ENCODE results near the gene FHOD3. TPM values are rescaled to one million over a fixed set of nuclear protein-coding genes. Genes with fewer than 3 reads are reported as not detected.

The FHOD3 gene
- polyA plus RNA-seq, 2 of the 4 experiments (the other 2 are of a cell fraction), result 2.5 to 3.6 TPM

- CTCF ChIA-PET, result no interaction called here
- no peak overlapping the region for H3K27ac ChIP-seq
- POLR2A ChIA-PET, result no interaction called here
- H3K9me3 ChIP-seq, result no peaks in the 10 kb centered on the region
- H3K4me3 ChIP-seq, result no peak overlapping the region
- WGBS (ENCODE audit: missing lambda C conversion rate), result 54% methylated on average over 6 of the region's 6 CpGs
- H3K4me2 ChIP-seq, result no peak overlapping the region
- DNase-seq (ENCODE audit: low read depth in 1 of 2, low spot score in 1 of 2), result no peak
- no peak for FAIRE-seq
- H3K4me1 ChIP-seq, result no peaks in the 10 kb centered on the region
- no peak for ATAC-seq
- TF ChIP-seq HOXA7 (CRISPR knock-in tag; IDR thresholded peaks at IDR 0.05) (no peak), ZFP36 (IDR thresholded peaks at IDR 0.05; ENCODE audit: borderline replicate concordance, partially characterized antibody) (no peak), MAX (IDR thresholded peaks at IDR 0.05) (no peak), EP300 (IDR thresholded peaks at IDR 0.05) (no peak)
Observed at GRCh38 chr18:36650906-36651305, 353.4 kb downstream of the FHOD3 start.

- ATAC-seq (no peak), DNase-seq (ENCODE audit: low read depth in 1 of 2, low spot score in 1 of 2) (no peak), FAIRE-seq (no peak)
- 45% methylated on average over 7 of the region's 10 CpGs for WGBS (ENCODE audit: missing lambda C conversion rate)
- H3K9me3 ChIP-seq, result no peaks in the 10 kb centered on the region
- no peaks in the 10 kb centered on the region for H3K4me1 ChIP-seq
- no peak overlapping the region for H3K4me3 ChIP-seq
- H3K27ac ChIP-seq, result no peak overlapping the region
- CTCF ChIA-PET, result interaction anchor here (0.6 kb wide), 1 partner anchor 207 kb away, joined by 3 read pairs; no protein-coding TSS in a partner anchor
- POLR2A ChIA-PET, result no interaction called here
- TF ChIP-seq POLR2A (IDR thresholded peaks at IDR 0.05; ENCODE audit: low read length), result no peak
- no peak for TF ChIP-seq CEBPB (IDR thresholded peaks at IDR 0.05)
- TF ChIP-seq JUN (IDR thresholded peaks at IDR 0.05), result no peak
- TF ChIP-seq ZNF302 (CRISPR knock-in tag; IDR thresholded peaks at IDR 0.05), result no peak
- no peak for TF ChIP-seq FOXS1 (CRISPR knock-in tag; IDR thresholded peaks at IDR 0.05)
- TF ChIP-seq CHD2 (IDR thresholded peaks at IDR 0.05; ENCODE audit: low read length, partially characterized antibody), result no peak
- TF ChIP-seq EHMT2 (IDR thresholded peaks at IDR 0.05; ENCODE audit: low read depth), result no peak
- no peak for TF ChIP-seq POLR2AphosphoS2 (conservative IDR thresholded peaks at IDR 0.05; ENCODE audit: low read length)
- TF ChIP-seq SMC3 (IDR thresholded peaks at IDR 0.05), result no peak
- no peak for TF ChIP-seq RCOR1 (IDR thresholded peaks at IDR 0.05; ENCODE audit: low read depth, low read length)
- no peak for TF ChIP-seq SREBF2 (IDR thresholded peaks at IDR 0.05)
- TF ChIP-seq, protein P1, sequence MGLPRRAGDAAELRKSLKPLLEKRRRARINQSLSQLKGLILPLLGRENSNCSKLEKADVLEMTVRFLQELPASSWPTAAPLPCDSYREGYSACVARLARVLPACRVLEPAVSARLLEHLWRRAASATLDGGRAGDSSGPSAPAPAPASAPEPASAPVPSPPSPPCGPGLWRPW (IDR thresholded peaks at IDR 0.05), result no peak
- TF ChIP-seq MAZ (IDR thresholded peaks at IDR 0.05; ENCODE audit: borderline replicate concordance, low read depth, low read length), result no peak
- no peak for TF ChIP-seq HOXB13 (CRISPR knock-in tag; IDR thresholded peaks at IDR 0.05; ENCODE audit: low read depth)
- TF ChIP-seq KDM1A (IDR thresholded peaks at IDR 0.05; ENCODE audit: low read depth), result no peak
- TF ChIP-seq ZC3H11A (IDR thresholded peaks at IDR 0.05), result no peak
- TF ChIP-seq MAX (IDR thresholded peaks at IDR 0.05), result no peak
- TF ChIP-seq BCL3 (IDR thresholded peaks at IDR 0.05), result no peak
- no peak for TF ChIP-seq ESRRA (IDR thresholded peaks at IDR 0.05; ENCODE audit: borderline replicate concordance, low read length)
- H3K4me2 ChIP-seq, result no peak overlapping the region
Observed at GRCh38 chr18:36652503-36652902, 355.0 kb downstream of the FHOD3 start.

GRCh38 chr18:36653141-36653869 is 355.8 kb downstream of the FHOD3 start:
- TF ChIP-seq MYC (IDR thresholded peaks at IDR 0.05; ENCODE audit: borderline replicate concordance, low read length) (no peak), HOXB13 (CRISPR knock-in tag; IDR thresholded peaks at IDR 0.05; ENCODE audit: low read depth) (no peak), ZSCAN20 (CRISPR knock-in tag; IDR thresholded peaks at IDR 0.05) (no peak), PBX3 (IDR thresholded peaks at IDR 0.05) (no peak), CBX8 (IDR thresholded peaks at IDR 0.05) (no peak), ZC3H11A (IDR thresholded peaks at IDR 0.05) (no peak), NR3C1 (IDR thresholded peaks at IDR 0.05) (no peak), CHD4 (IDR thresholded peaks at IDR 0.05; ENCODE audit: borderline replicate concordance) (no peak), RCOR1 (IDR thresholded peaks at IDR 0.05; ENCODE audit: low read depth, low read length) (no peak), JUN (IDR thresholded peaks at IDR 0.05) (no peak), JUNB (IDR thresholded peaks at IDR 0.05) (no peak)
- TF ChIP-seq, protein P2, sequence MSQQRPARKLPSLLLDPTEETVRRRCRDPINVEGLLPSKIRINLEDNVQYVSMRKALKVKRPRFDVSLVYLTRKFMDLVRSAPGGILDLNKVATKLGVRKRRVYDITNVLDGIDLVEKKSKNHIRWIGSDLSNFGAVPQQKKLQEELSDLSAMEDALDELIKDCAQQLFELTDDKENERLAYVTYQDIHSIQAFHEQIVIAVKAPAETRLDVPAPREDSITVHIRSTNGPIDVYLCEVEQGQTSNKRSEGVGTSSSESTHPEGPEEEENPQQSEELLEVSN (IDR thresholded peaks at IDR 0.05; ENCODE audit: borderline replicate concordance, low read depth), result no peak
- TF ChIP-seq, protein P3, sequence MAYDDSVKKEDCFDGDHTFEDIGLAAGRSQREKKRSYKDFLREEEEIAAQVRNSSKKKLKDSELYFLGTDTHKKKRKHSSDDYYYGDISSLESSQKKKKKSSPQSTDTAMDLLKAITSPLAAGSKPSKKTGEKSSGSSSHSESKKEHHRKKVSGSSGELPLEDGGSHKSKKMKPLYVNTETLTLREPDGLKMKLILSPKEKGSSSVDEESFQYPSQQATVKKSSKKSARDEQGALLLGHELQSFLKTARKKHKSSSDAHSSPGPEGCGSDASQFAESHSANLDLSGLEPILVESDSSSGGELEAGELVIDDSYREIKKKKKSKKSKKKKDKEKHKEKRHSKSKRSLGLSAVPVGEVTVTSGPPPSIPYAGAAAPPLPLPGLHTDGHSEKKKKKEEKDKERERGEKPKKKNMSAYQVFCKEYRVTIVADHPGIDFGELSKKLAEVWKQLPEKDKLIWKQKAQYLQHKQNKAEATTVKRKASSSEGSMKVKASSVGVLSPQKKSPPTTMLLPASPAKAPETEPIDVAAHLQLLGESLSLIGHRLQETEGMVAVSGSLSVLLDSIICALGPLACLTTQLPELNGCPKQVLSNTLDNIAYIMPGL (CRISPR knock-in tag; IDR thresholded peaks at IDR 0.05; ENCODE audit: borderline replicate concordance), result no peak
- FAIRE-seq, result no peak
- POLR2A ChIA-PET, result no interaction called here
- 39% methylated on average over 8 of the region's 8 CpGs for WGBS (ENCODE audit: missing lambda C conversion rate)
- no peak for ATAC-seq
- H3K4me3 ChIP-seq, result no peak overlapping the region
- no peak overlapping the region for H3K4me2 ChIP-seq
- H3K27ac ChIP-seq, result no peak overlapping the region
- no peaks in the 10 kb centered on the region for H3K4me1 ChIP-seq
- no peak for DNase-seq (ENCODE audit: low read depth in 1 of 2, low spot score in 1 of 2)
- H3K9me3 ChIP-seq, result no peaks in the 10 kb centered on the region
- CTCF ChIA-PET, result no interaction called here
